Measurements from ENCODE around the gene PUM2. TPM values are rescaled to one million over a fixed set of nuclear protein-coding genes. Genes with fewer than 3 reads are reported as not detected.

PUM2 gene
- polyA plus RNA-seq, 1 of the 3 experiments (the other 2 are of a cell fraction), result 19.7 TPM

- H3K36me3 ChIP-seq (replicated peaks in 1 of 2; ENCODE audit: control insufficient read depth in 1 of 2, insufficient read depth in 2 of 2, low read length in 1 of 2), result no peaks in the 10 kb centered on the region
- ChIA-PET POLR2A (no interaction called here), CTCF (interaction anchor here (0.8 to 1.9 kb wide), 6 partner anchors 7 to 112 kb away, joined by 3 to 7 read pairs (median 3); no protein-coding TSS in a partner anchor)
- no peak overlapping the region for H3K4me3 ChIP-seq (ENCODE audit: low read depth in 2 of 2, low read length in 1 of 2)
- H3K27ac ChIP-seq (ENCODE audit: low read depth in 2 of 2, low read length in 1 of 2), result no peak overlapping the region
- peaks cover 44% of the 10 kb centered on the region; the same call in 1 of the 2 replicates for H3K79me2 ChIP-seq (ENCODE audit: insufficient read depth)
- TF ChIP-seq ELF1 (IDR thresholded peaks at IDR 0.05), result no peak
- no peak for TF ChIP-seq EZH2phosphoT487 (IDR thresholded peaks at IDR 0.05; ENCODE audit: borderline replicate concordance, low read depth)
- TF ChIP-seq POLR2AphosphoS5 (IDR thresholded peaks at IDR 0.05; ENCODE audit: low read depth, low read length), result no peak
- TF ChIP-seq USF2 (IDR thresholded peaks at IDR 0.05; ENCODE audit: borderline replicate concordance, low read depth, low read length), result no peak
- TF ChIP-seq JUND (IDR thresholded peaks at IDR 0.05), result no peak
- TF ChIP-seq REST (IDR thresholded peaks at IDR 0.05; ENCODE audit: low read depth, low read length), result no peak
- TF ChIP-seq FOXJ3 (CRISPR knock-in tag; IDR thresholded peaks at IDR 0.05), result no peak
- no peak for TF ChIP-seq MEF2A (IDR thresholded peaks at IDR 0.05; ENCODE audit: borderline replicate concordance, low read depth)
- TF ChIP-seq CHD2 (IDR thresholded peaks at IDR 0.05; ENCODE audit: low read length, partially characterized antibody), result no peak
- no peak for TF ChIP-seq EP300 (IDR thresholded peaks at IDR 0.05; ENCODE audit: borderline replicate concordance in 1 of 2, low read depth in 1 of 2, low read length in 1 of 2)
- no peak for TF ChIP-seq GABPA (IDR thresholded peaks at IDR 0.05; ENCODE audit: low read depth)
- H3K4me1 ChIP-seq (ENCODE audit: control insufficient read depth in 1 of 2, insufficient read depth in 2 of 2, low read depth in 1 of 2, low read length in 1 of 2), result peaks cover 0 to 32% of the 10 kb centered on the region in 2 experiments; a peak in 1 of 4 replicates
- H4K20me1 ChIP-seq (ENCODE audit: insufficient read depth), result no peaks in the 10 kb centered on the region; the same call in 1 of the 2 replicates
- H3K9ac ChIP-seq, result no peak overlapping the region
- no peaks in the 10 kb centered on the region for H3F3A ChIP-seq (replicated peaks; ENCODE audit: insufficient read depth)
- no peak for DNase-seq
- H3K9me3 ChIP-seq, result no peaks in the 10 kb centered on the region
- H3K4me2 ChIP-seq, result no peak overlapping the region
- 89% methylated on average over 13 of the region's 13 CpGs for WGBS (ENCODE audit: low lambda C conversion rate)
- no peaks in the 10 kb centered on the region for H3K9me2 ChIP-seq
- no peaks in the 10 kb centered on the region for H3K27me3 ChIP-seq (ENCODE audit: insufficient read depth)
- no peak overlapping the region for H2AFZ ChIP-seq (ENCODE audit: low read depth)
Observed at GRCh38 chr2:20215183-20216040, 135.2 kb downstream of the PUM2 start.

All from SK-N-SH (cell line).